Measurements from ENCODE around the gene CFAP61. TPM values are rescaled to one million over a fixed set of nuclear protein-coding genes. Genes with fewer than 3 reads are reported as not detected.
A peak's percentile ranks its signal among the peaks of the same experiment; 100 is the strongest.
"Not testable (repeated sequence)": the region's sequence is repeated elsewhere in the genome, so short reads cannot be mapped to it uniquely, and the experiment has no call there.

CFAP61 gene, protein sequence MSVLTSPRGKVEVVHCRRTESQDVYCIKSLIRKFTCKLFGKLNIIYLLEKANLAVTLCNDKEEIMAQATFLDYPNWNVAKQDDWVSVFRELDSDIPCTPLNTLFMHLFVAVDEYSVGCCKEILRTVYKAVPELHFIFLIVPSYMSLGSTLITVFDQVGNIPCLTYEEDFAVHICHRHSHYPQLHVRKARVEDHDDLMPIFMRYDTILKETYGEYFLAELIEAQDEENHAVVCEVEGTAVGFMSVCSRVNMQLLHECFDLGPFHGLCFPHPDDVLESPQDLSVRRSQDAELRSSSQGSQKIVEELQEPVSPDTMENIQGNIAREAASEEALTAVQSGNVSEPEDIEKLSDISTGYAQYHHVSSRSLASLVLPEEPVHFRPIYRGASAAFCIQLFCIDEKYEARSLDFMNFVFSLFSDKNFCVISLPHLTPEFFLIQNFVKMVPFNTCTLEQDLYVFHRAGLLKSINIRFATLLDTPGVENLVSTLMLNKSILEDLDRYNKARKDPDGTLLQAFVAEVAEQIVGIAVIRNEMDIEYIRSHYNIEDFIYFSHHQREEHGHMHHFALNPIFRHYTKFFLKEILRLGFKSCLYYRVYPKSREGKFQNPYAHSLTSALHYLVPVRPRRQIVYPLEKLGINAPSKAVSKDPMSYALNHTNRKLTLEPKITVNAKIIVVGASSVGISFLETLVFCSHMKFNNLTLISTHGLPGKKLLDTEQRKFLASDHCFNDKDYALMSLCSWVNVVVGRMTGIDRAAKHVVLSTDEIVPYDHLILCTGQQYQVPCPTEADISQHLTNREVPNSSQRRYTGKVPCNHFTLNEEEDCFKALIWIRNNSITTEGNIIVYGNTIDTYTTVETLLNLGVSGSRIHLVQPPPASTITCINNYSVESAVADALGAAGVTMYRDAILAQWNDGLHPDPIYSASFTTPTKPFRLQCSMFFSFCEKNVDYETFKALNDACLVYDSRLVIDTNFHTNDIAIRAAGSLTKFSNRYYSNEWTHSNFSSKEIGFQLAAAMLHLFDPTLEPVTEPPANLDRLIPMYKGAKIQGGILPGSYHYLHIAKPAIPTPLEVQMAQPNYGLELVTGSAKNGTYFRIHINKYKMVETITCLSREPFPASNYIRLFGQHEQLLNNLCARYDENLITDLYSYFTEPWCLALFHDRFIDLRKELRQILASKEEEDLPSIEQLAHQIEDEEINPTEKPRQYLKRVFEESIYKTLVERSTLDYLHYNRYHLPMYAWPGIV
- 0.16 and 0.22 TPM in 2 replicates for total RNA-seq (2014; rRNA removed; shearing (Covaris generic))

DNA sequence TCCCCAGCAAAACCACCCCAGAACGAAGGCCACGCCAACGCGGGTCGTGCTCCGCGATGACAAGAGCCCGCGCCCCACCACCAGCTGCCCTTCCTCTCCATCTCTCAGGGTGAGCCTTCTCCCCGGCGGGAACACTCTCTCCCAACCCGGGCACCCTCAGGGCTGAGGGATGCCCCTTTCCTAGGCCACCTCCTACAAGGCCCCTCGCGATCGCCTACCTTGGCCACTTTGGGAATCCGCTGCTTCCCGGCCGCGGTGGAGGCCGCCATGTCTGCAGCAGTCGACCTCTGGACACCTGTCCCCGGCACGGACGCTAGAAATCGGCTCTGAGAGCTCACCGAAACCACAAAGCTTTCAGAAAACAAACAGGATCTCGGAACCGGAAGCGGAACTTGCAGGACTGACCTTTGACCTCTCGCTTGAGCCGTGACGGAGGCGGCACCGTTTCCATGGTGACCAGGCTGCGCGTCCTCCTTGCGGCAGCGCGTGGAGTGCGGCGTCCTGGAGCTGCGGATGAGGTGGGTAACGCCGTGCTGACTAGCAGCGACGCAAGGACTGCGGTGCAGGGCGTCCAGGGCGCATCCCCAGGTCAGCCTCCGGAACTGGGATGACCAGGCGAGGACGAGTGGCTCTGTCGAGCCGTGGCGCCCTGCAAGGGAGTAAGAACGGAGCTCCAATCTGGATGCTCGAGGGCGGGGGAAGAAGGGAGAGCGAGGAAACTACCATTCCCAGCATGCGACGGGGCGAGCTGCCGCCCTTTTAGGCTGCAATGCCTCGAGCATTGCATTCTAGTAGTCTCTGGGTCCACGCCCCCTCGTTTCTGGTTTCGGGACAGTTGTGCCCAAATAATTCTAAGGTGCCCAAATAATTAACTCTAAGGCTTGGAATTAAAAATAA is at the start of gene CFAP61, which contains the start of gene CRNKL1:
CFAP61 (plus strand) TSS at position 459 of the 897 bp plus-strand sequence. CDS start 4,122 bp downstream, outside the sequence.
CRNKL1 (minus strand) TSS at position 393 of the 897 bp plus-strand sequence; CDS start at position 269, 124 bp downstream.
- DNase-seq (ENCODE audit: low spot score) = peak; percentile 94

DNA sequence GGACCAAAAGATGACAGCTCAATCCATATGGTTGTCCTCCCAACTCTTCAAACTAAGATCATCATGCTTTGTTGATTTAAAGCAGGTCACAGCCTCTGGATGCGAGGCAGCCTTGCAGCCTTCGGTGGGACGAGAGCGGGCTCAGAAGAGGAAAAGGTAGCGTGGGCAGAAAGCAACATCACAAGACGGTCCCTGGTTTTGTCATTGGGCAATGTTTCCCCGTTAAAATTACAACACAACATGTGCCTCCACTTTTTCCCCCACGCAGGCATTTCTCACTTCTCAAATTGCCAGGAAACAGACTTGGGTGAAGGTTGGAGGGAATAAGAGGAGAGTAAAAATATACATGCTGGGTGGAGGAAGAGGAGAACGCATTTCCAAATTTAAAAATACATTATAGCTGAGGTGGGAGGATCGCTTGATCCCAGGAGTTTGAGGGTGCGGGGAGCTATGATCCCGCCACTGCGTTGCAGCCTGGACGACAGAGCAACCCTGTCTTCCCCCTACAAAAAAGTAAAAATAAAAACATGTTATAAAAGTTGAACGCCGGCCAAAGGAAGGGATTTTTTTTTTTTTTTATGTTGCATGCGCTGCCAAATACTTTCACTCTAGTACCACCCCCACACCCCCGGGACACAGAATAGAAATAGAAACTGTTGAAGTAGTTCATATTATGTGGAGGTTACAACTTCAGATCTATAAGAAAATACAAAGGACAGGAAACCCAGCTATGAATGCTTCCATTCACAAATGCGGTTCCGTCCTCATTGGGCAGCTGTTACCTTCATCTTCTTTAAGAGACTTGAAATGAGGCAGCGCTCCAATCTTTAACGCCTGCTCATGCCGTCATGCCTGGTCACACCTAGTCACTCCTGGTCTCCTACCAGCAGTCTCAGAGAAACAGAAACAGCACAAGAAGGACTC is 49.0 kb upstream of the CFAP61 start:
- DNase-seq (ENCODE audit: low spot score) = no peak

DNA sequence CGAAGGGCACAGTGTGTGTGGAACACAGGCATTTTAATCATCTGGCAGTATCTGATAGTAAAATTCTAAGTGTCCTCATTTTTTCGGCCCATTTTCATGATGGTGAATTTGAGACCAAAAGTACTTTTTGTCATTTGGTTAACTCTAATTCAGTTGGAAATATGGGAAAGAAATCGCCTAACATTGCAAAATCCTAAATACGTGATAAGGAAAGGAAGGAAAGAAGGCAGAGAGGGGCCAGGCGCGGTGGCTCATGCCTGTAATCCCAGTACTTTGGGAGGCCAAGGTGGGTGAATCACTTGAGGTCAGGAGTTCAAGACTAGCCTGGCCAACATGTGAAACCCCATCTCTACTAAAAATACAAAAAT is 48.4 kb upstream of the CFAP61 start:
- DNase-seq (ENCODE audit: low spot score) = not testable (repeated sequence)

DNA sequence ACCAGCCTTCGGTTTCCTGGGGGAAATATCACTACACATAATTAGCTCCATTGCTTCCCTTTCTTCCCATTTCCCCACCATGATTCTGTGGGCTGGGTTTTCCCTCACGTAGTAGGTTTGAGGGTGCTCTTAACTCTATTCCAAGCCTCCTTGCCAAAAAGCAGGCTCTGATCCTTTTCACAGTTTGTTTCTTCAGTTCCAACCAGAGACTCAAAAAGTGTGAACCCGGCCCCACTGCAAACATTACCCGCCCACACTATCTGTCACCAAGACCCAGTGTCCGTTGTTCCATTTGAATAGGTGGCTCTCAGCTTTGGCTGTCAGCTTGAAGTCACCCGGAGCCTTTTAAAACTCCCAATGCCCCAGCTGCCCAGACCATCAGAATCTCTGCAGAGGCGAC is 47.0 kb upstream of the CFAP61 start:
- DNase-seq (ENCODE audit: low spot score) = no peak

DNA sequence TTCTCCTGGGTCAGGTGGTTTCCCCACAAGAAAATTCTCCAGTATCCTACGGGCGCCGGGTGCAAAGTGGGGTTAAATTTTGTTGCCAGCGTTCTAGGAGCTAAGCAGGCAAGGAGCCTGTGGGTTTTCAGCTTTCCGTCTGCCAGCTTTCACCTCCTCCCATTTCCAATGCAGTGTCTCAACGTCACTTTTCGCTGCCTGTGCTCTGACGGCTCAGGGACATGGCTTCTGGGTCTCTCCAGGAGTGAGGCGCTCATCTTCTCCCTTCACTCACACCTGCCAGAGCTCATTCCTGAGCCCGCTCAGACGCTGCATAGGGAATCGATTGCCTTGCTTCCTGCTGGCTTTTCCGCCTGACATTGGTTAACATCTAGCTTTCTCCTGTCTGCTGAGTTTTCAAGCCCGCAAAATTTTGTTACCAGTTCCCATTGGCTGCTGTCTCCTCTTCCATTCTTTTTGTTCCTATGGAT is 42.5 kb upstream of the CFAP61 start:
- DNase-seq (ENCODE audit: low spot score) = no peak

DNA sequence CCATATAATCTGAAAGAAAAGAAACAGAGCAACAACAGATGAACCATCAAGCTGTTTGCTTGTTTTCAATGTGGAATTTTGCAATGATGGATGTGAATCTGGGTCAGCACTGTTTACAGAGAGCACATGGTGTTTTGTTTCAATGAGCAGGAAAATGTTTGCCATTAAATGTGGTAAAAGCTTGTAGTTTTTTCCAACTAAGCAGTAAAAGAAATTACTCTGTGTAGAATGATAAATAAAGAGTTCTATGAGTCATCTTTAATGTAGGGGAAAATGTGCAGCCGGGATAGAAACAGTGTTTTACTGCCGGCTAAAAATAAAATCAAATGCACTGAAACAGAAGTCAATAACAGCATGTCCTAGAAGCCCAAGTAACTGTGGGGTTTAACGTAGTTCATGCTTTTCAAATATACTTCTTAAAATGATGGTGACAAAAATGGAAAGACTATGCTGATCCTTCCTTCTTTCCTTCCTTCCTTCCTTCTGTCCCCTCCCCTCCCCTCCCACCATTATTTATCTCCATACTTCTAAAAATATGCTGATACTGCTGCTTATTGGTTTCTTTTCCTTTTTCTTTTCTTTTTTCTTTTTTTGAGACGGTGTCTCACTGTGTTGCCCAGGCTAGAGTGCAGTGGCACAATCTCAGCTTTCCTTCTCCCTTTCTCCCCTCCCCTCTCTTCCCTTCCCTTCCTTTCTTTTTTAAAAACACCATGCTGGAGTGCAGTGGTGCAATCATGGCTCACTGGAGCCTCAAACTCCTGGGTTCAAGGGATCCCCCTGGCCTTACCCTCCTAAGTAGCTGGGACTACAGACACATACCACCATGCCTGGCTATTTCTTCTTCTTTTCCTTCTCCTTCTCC is 41.5 kb upstream of the CFAP61 start:
- peak; percentile 33 for DNase-seq (ENCODE audit: low spot score)

DNA sequence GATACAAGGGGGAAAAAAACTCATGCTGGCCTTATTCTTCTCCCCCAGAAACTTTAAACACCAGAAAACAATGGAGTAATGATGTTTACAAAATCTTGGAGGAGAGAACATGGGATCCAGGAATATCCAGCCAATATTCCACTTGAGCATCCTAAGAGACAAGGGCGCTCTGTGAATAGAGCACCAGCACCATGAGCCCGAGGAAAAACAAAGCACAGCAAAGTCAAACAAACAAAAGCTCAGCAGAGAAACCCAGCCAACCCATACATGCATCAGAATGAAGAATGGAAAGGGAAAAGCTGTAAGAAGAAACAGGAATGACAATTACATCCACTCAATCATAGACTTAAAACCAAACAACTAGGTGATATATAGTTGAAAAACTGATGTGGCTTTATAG is 39.8 kb upstream of the CFAP61 start:
- DNase-seq (ENCODE audit: low spot score) = no peak

DNA sequence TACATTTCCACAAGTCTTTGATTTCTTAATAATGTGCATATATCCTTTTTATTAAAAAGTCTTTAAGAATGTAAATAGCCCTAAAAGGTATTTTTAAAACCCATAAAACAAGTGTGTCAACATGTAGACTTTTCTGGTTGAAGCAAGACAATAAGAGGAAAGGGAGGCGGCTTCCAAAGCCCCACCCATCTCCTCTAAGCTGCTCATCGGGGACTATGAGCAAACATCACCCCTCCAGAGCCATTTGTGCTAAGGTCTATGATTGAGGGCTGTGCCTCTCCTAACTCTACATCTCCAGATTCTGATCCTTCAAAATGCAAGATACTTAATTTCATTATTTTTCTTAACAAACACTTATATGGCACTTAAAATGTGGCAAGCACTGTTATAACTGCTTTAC is 37.7 kb upstream of the CFAP61 start:
- DNase-seq (ENCODE audit: low spot score) = no peak

DNA sequence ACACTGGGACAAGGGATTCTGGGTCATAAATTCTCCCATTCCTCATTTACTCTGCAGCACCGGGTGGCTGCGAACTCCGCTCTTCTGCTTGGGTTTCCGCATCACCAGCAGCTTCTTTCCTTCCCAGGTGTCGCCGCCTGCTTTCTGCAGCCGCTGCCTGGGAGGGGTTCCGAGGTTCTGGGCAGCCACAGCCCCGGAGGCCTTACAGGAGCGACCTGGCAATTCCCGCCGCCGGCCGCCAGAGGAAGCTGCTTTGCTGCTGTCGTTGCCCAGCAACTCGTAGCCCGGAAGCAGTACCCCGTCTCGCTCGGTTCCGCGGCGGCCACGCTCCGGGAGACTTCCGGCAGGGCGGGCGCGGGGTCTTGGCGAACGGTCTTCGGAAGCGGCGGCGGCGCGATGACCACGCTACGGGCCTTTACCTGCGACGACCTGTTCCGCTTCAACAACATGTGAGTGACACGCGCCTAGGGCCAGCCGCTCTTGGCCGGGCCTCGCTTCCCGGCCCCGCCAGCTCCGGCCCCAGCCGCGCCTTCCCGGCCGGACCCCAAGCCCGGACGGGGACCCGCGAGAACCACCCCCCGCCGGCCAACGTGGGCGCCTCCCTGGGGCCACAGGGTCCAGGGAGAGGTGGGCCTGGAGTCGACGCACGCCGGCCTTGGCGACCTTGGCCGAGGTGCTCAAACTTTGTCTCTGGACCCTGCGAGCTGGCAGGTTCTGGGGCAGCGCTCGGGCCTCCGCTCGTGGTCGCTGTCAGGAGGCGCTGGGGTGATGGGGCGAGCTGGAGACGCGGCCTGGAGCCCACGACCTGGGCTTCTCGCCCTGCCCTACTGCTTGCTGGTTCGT is 35.1 kb upstream of the CFAP61 start, which contains the start of gene NAA20:
NAA20 (plus strand) TSS at position 362 of the 843 bp plus-strand sequence; CDS start at position 397, 35 bp downstream.
- peak; percentile 92 for DNase-seq (ENCODE audit: low spot score)

DNA sequence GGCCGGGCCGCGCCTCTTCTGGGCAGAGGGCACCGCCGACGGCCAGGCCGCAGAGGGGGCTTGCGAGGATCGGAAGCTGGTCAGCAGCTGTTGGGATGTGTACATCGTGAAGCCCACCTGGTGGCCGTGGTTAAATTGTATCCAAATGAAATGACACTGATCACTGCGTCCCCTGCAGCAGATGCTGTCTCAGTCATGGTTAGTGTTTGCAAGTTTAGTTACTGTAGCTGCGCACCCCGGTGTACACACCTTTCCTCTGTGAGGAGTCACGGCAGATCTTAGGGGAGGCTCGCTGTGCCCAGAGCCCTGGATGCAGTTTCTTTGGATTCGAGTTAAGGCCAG is 34.5 kb upstream of the CFAP61 start:
- DNase-seq (ENCODE audit: low spot score) = no peak

DNA sequence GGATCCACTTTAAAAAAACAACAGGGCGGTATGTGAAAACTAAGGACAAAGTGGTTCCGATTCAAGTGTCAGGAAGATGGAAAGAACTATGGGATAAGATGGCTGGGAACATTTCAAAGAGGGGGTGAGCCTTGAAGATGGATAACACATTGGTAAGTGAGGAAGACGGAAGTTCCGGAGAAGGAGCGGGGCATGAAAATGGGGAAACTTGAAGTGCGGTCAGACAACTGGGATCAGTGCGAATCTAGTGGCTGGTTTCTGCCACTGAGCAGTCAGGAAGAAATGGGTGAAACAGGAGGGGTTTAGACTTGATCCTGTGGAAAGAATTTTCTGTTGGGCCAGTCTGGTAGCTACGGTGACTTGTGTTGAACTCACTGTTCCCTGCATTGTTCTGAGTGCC is 34.0 kb upstream of the CFAP61 start:
- DNase-seq (ENCODE audit: low spot score) = no peak

DNA sequence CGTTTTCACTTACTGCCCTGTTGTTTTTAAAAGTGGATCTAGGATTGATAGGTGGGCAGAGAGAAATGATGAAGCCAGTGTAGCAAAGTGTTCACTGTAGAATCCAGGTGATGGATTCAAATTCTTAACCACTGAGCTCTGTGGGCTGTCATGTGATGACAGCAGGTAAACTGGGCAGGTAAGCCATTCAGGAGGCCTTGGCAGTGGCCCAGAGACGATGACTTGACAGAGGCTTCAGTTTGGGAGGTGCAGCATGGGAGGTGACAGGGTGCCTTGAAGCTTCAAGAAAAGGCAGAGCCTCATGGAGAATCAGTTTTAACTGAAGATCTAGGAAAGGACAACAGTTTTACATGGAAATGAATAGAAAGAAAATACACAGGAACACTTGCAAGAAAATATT is 33.2 kb upstream of the CFAP61 start:
- no peak for DNase-seq (ENCODE audit: low spot score)

DNA sequence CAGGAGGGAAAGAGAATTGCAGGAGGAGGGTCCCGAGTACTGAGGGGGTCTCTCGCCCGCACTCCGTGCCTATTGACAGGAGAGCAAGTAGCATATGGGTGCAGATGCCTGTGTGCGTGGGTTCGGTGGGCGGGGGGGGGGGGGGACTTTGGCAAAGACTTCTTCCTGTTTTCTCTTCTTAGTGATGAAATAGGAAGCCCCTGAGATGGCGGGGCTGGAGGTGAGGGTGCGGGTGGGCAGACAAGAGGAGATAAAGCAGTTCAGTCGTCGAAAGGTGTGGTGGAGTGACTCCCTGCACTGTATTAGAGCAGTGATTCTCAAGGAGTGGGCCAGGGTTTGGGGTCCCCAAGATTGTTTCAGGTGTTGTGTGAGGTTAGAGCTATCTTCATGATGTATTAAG is 31.4 kb upstream of the CFAP61 start:
- DNase-seq (ENCODE audit: low spot score) = no peak

DNA sequence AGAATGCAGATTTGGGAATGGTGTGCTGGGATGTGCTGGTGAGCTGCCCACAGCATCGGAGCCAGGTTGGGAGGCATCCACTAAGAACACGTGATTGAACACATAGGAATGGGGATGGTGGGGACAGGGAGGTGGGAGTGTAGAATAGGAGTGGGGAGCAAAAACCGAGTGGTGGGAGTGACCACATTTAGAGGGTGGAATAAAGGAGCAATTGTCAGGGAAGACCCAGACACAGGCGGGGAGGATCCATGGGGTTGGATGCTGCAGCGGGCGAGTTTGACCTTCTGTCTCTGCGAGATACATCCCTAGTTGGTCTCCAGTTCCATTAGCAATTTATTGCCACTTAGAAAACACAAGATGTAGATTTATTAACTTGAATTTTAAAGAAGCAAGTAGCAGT is 30.5 kb upstream of the CFAP61 start:
- no peak for DNase-seq (ENCODE audit: low spot score)

DNA sequence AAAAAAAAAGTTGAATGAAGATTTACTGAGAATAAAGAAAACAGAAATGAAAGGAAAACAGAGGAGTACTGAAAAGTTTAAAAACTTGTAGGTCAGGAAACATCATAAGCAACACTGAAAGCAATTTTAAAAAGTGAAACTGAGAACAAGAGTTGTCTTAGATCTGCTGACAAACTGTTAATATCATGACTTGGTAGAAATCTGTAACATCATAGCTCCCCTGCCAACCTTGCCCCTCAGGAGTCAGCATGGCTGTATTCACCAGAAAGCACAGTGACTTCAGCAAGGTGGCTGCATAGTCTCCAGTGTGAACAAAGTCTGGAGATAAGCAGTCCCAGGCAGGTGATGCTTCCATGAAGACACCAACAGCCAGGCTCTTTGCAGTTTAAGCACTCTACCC is 29.8 kb upstream of the CFAP61 start:
- no peak for DNase-seq (ENCODE audit: low spot score)

DNA sequence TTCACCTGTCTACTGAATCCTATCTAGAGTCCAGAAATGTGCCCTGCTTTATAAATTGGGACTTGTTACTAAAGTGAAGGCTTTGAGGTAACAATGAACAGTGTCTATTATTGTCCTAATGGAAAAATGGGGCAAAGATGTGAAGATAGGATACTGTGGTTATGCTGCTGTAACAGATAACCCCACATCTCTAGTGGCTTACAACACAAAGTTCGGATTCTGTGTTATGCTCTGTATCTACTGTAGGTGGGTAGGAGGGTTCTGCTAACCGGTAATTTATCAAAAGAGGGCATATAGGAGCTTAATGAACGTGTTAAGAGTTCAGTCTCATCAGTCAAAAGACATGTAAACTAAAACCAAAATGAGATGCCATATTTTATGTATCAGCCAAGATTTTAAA is 28.9 kb upstream of the CFAP61 start:
- DNase-seq (ENCODE audit: low spot score) = no peak

DNA sequence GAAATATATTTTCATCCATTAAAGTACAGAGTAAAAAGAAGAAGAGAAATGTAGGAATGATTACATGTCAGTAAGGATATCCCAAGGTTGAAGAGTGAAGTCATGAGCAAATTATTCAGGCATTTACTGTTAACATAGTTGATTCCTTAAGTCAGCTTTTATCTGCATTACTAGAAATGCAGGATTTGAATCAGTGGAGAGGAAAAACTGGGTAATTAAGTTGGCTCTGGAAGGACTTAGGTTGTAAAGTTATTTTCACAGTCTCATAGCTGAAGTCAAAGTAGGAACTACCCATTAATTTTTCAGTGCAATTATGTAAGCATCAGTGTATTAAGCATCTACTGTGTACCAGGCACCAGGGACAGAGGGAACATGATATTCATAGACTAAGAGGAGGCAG is 27.4 kb upstream of the CFAP61 start:
- no peak for DNase-seq (ENCODE audit: low spot score)

DNA sequence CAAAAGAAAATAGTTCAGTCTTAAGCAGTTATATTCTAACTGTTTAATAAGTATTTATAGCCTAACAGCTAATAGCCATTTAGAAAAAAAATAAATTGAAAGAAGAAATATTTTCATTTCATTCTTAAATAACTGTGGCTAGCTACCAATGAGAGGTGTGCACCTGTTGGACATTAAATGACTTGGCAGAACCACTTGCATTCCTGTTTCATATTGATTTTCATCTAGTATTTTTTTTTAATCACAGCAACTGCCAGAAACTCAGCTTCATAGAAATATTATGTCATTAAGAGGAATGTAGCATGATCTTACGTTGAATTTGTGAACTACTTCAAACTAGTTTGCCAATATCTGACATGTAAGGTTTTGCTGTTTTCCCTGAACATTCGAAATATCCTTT is 25.0 kb upstream of the CFAP61 start:
- DNase-seq (ENCODE audit: low spot score) = no peak

All from A172 (cell line).